Stimulated activated memory B cell treated with anti-CD40 and anti-IgM and Interleukin-4, amounts not matched to agents 10 μg/mL and 1 μg/mL and 100 μg/mL, for 72 hours (primary cell): ENCODE results near the gene TRMT5.

Experiments
- ATAC-seq: fragments of 150-1000 bp; cut with Tn5 transposase; 2 replicates; pipeline ENCODE4 v1.10.0; 2021
- H3K27ac Mint-ChIP-seq: one replicate; pipeline ENCODE4 v1.8.0; 2022; ENCODE audit warnings: mild to moderate bottlenecking, mixed read lengths
- H3K27me3 Mint-ChIP-seq: one replicate; pipeline ENCODE4 v1.8.0; 2022; ENCODE audit warnings: mixed read lengths
- H3K36me3 Mint-ChIP-seq: one replicate; pipeline ENCODE4 v1.8.0; 2022; ENCODE audit warnings: mixed read lengths
- H3K4me1 Mint-ChIP-seq: one replicate; pipeline ENCODE4 v1.8.0; 2022; ENCODE audit warnings: mixed read lengths
- H3K4me3 Mint-ChIP-seq: one replicate; pipeline ENCODE4 v1.8.0; 2022; ENCODE audit warnings: mild to moderate bottlenecking, moderate library complexity, mixed read lengths
- H3K9me3 Mint-ChIP-seq: one replicate; pipeline ENCODE4 v1.8.0; 2022; ENCODE audit warnings: mixed read lengths

The TRMT5 gene

GRCh38 chr14:60943637-60944032, 37.2 kb downstream of the TRMT5 start:
- H3K27ac Mint-ChIP-seq = no peak overlapping the region
- H3K36me3 Mint-ChIP-seq = peaks cover 33% of the 10 kb centered on the region
- ATAC-seq = no peak
- peaks cover 3% of the 10 kb centered on the region for H3K9me3 Mint-ChIP-seq
- H3K4me3 Mint-ChIP-seq = no peak overlapping the region
- H3K27me3 Mint-ChIP-seq = no peaks in the 10 kb centered on the region
- H3K4me1 Mint-ChIP-seq = peaks cover 16% of the 10 kb centered on the region

- Mint-ChIP-seq H3K4me1 (peaks cover 4% of the 10 kb centered on the region), H3K9me3 (no peaks in the 10 kb centered on the region), H3K4me3 (no peak overlapping the region), H3K27me3 (no peaks in the 10 kb centered on the region), H3K27ac (no peak overlapping the region), H3K36me3 (peaks cover 24% of the 10 kb centered on the region)
- no peak for ATAC-seq
Observed at GRCh38 chr14:60935319-60935718, 45.6 kb downstream of the TRMT5 start.

GRCh38 chr14:60933920-60934655, 46.8 kb downstream of the TRMT5 start:
- Mint-ChIP-seq H3K4me1 (no peaks in the 10 kb centered on the region), H3K27me3 (no peaks in the 10 kb centered on the region), H3K27ac (no peak overlapping the region), H3K36me3 (peaks cover 20% of the 10 kb centered on the region), H3K4me3 (no peak overlapping the region), H3K9me3 (no peaks in the 10 kb centered on the region)
- ATAC-seq = no peak

GRCh38 chr14:60931218-60931617, 49.7 kb downstream of the TRMT5 start:
- ATAC-seq = no peak
- H3K27ac Mint-ChIP-seq = no peak overlapping the region
- H3K4me1 Mint-ChIP-seq = peaks cover 3% of the 10 kb centered on the region

GRCh38 chr14:60926002-60926401, 54.9 kb downstream of the TRMT5 start:
- H3K4me3 Mint-ChIP-seq = no peak overlapping the region
- no peaks in the 10 kb centered on the region for H3K9me3 Mint-ChIP-seq
- H3K36me3 Mint-ChIP-seq = peaks cover 7% of the 10 kb centered on the region
- H3K27ac Mint-ChIP-seq = peak overlapping the region; percentile 41
- peaks cover 12% of the 10 kb centered on the region for H3K4me1 Mint-ChIP-seq
- H3K27me3 Mint-ChIP-seq = no peaks in the 10 kb centered on the region
- peak; percentile 92 for ATAC-seq

More at GRCh38 chr14:60931218-60931617, 49.7 kb downstream of the TRMT5 start:
- H3K9me3 Mint-ChIP-seq = no peaks in the 10 kb centered on the region
- peaks cover 21% of the 10 kb centered on the region for H3K36me3 Mint-ChIP-seq
- no peaks in the 10 kb centered on the region for H3K27me3 Mint-ChIP-seq
- no peak overlapping the region for H3K4me3 Mint-ChIP-seq

- peaks cover 7% of the 10 kb centered on the region for H3K36me3 Mint-ChIP-seq
- H3K4me3 Mint-ChIP-seq = no peak overlapping the region
- no peaks in the 10 kb centered on the region for H3K9me3 Mint-ChIP-seq
- H3K27me3 Mint-ChIP-seq = no peaks in the 10 kb centered on the region
- ATAC-seq = no peak
- peak overlapping the region; percentile 41 for H3K27ac Mint-ChIP-seq
- peaks cover 12% of the 10 kb centered on the region for H3K4me1 Mint-ChIP-seq
Observed at GRCh38 chr14:60925286-60925685, 55.6 kb downstream of the TRMT5 start.

- H3K4me1 Mint-ChIP-seq = peaks cover 12% of the 10 kb centered on the region
- peaks cover 11% of the 10 kb centered on the region for H3K36me3 Mint-ChIP-seq
- no peak for ATAC-seq
- no peak overlapping the region for H3K4me3 Mint-ChIP-seq
- no peaks in the 10 kb centered on the region for H3K27me3 Mint-ChIP-seq
- no peak overlapping the region for H3K27ac Mint-ChIP-seq
- H3K9me3 Mint-ChIP-seq = no peaks in the 10 kb centered on the region
Observed at GRCh38 chr14:60922050-60922449, 58.8 kb downstream of the TRMT5 start.
